ENCODE results near the gene KCNK17.

KCNK17 gene

DNA sequence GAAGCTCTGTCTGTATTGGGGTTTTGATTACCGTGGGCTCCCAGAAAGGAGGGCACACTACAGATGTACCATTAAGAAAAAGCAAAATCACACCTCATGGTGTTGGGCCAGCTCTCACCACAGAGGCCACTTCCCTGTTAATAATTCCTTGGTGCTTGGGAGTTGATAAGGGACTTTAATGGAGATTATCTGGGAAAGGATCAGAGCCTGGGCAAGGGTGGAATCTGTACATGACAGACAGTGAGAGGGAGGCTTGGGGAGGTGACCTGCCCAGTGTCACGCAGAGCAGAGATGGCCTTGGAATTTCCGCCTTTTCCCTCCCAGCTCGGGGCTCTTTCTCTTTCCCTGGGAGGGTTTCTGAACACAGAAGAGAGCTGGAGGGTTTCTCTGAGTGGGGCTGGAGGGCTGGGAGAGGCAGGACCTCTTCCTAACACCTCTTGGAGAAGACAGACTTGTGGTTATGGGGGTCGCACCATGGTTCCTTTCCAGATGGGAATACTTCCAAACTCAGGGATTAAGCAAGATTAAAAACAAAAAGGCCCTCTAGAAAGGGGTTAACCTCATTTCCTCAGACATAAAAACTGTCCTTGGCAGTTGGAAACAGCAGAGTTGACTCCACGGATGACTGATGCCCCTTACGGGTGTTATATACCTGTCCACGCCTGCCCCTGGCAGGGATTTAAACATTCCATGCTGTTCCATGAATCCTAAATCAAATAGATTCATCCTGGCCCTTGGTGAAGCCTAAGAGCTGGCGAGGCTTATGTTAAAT lies 25.1 kb upstream of the KCNK17 start:
- no peak for DNase-seq (ENCODE audit: low read depth, low spot score)
- no peak overlapping the region for H3K4me3 ChIP-seq (ENCODE audit: low read length)

DNA sequence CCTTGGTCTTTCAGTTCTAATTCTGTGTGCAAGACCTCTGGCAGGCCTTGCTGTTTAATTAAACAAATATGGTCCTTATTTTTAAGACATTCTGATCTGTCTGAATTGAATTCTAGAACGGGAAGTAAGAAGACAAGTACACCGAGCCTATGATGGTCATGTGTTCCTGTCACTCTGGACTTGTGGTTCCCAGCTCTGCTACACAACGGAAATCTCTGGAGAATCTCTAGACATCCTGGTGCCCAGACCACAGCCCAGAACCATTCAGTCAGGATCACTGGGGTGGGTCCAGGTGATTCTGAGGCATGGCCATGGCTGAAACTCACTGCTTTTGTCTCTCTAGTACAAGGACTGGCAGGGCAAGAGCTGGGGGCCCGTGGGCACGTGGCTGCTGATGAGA lies 24.2 kb upstream of the KCNK17 start:
- DNase-seq (ENCODE audit: low read depth, low spot score) = no peak
- H3K4me3 ChIP-seq (ENCODE audit: low read length) = no peak overlapping the region

DNA sequence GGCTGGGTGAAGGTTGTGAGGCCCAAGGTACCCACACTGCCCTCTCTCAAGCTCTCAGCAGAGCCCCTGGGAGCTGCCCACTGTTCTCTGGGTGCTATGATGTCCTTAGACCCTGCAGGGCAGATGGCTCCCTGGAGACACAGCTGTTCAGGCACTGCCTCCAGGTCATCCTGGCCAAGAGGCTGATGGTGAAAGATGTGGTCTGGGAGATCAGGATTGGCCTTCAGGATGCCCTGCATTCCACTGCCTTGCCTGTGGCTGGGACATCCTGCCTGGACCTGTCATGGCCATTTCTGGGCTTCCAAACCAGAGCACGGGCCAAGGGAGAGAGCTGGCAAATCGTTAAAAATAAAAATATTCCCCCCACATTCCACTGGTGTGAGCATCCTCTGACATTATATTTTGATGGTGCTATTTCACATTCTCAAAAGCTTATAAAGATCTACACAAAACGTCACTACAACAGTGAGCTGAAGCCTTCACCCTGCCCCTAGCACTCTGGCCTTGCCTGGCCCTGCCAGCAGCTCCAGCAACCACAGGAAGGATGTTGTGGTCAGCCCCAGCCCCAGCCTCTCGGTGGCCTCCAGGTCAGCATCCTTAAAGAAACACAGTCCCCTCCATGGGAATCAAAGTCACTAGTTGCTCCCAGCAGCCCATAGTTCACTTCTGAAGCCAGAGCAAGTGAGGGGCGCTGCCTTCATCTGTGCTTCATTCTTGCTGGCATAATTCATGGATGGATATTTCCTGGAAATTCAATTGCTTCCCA lies 21.7 kb upstream of the KCNK17 start:
- H3K4me3 ChIP-seq (ENCODE audit: low read length) = no peak overlapping the region
- no peak for DNase-seq (ENCODE audit: low read depth, low spot score)

DNA sequence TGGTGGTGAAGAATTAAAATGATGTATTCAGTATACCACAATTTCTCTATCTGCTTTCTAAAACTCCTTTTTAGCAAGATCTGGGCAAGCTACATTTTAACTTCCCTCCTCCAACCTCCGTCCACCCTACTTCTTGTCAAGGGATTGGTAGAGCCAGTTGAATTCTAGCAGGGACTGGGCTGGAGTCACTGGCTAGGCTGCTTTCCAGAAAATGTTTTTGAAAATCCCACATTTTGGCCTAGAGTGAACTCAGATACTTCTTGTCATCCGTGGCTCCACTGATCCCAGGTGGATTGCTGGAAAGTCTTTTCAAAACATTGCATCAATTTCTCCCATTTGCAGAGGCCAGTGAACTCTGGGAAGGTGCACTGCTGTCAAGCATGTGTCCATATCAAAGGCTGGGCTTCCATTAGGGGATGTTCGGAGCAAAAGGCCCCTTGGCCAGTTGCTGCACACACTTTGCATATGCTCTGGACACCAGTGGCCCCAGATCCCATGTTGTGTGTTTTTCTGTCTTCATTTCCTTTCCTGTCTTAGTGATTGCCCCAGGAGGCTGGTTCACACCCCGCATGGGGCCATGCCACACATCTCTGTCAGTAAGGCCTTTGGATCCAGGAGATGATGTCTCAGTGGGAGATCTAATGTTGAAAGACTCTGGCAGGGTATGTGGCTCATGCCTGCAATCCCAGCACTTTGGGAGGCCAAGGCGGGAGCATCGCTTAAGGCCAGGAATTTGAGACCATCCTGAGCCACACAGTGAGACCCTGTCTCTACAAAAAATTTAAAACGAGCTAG lies 19.6 kb upstream of the KCNK17 start:
- no peak overlapping the region for H3K4me3 ChIP-seq (ENCODE audit: low read length)
- DNase-seq (ENCODE audit: low read depth, low spot score) = no peak

DNA sequence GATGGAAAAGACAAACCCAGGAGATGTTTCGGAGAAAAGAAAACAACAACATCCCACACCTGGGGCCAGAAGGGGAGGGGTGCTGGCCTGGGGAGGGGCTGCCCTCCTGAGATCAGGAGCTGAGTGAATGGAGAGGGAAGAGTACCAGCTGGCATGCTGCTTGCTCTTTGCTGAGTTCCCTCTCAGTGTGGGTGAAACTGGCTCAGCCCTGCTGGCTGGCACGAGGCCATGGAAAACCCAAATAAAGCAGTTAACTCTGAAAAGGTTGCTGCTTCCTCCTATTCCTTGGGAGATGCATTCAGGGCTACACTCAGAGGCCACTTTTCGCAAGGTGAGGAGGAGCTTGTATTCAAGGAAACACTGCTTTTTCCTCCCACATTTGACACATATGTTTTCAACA lies 16.3 kb upstream of the KCNK17 start:
- no peak for DNase-seq (ENCODE audit: low read depth, low spot score)

DNA sequence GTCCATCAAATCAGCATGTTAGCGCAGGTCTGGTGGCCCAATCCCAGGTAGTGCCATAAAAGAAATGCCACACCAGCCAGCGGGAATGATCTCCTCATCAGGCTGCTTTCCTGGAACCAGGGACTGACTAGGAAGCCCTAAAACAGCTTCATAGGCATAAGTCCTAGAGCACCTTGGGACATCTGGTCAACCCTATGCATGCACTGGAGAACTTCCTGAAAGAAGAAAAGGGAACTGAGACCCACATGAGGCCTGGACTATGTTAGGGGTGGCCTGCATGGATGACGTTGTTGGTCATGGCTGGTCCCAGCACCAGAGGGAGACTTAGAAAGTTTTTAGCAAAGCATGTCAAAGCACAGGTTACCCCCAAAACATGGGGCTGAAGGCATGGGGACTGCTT lies 15.8 kb upstream of the KCNK17 start:
- no peak for DNase-seq (ENCODE audit: low read depth, low spot score)
- H3K4me3 ChIP-seq (ENCODE audit: low read length) = no peak overlapping the region

More for the DNA sequence above, 16.3 kb upstream of the KCNK17 start:
- H3K4me3 ChIP-seq (ENCODE audit: low read length) = no peak overlapping the region

DNA sequence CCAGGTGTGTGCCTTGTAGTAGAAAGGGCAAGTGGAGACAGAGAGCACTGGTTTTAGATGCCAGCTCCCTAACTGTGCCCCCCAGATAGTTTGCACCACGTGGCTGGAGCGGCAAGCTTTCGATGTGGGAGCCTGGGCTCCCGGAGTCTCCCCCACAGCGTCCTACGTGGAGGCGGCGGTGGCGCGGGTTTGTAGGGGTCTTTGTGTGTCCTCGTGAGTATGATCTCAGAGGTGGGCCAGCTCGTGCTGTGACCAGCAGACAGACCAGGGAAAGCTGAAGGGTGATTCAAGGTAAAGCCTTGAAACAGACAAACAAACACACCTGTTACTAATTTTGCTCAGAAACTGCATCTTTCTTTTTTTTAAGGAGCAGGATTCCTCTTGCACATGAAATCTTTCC lies 13.8 kb upstream of the KCNK17 start:
- no peak overlapping the region for H3K4me3 ChIP-seq (ENCODE audit: low read length)
- no peak for DNase-seq (ENCODE audit: low read depth, low spot score)

DNA sequence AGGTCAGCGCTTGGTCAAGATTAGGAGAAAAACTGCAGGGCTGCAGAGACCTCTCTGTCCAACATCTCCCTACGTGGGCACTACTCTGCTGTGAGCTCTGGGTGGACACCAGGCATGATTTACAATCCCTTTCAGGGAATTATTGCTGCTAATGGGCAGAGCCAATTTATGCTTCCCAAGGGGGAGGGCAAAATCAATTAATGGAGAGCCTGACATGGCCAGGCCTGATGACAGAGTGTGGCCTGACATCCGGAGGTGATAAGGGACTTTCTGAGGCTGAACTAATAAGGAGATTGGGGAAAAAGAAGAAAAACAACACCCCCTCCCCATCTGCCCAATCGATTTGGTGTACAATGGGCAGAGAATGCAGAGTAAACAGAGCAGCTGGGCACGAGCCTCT lies 13.3 kb upstream of the KCNK17 start:
- DNase-seq (ENCODE audit: low read depth, low spot score) = no peak
- H3K4me3 ChIP-seq (ENCODE audit: low read length) = no peak overlapping the region

DNA sequence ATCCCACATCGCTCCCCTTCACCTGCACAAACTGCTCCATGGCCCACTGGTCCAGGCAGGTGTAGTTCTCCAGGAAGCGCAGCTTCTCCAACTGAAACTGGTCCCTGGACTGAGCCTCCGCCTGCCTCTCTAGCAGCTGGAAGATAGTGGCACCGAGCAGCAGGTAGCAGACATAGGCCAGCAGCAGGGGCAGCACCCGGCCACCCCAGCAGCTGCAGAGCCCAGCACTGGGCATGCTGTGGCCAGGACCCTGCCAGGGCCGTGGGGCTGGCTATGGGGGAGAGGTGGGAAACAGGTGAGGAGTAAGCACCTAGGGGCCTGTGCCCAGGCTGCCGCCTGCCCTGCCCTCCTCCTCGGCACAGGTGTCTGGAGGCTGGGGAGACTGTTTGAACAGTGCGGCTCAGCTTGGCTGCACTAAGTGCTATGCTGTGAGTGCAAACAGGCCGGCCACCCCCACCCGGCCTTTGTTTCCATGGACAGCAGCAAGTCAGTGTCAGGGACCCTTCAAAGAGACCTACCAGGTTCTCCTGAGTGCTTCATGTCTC lies 8.2 kb upstream of the KCNK17 start, which contains the start of gene KCNK16:
TSS of gene KCNK16 (minus strand) at position 397 of the 545 bp plus-strand sequence. CDS start at position 235, 162 bp downstream.
- no peak within 1 kb of the TSS for H3K4me3 ChIP-seq (ENCODE audit: low read length)
- no peak for DNase-seq (ENCODE audit: low read depth, low spot score)

DNA sequence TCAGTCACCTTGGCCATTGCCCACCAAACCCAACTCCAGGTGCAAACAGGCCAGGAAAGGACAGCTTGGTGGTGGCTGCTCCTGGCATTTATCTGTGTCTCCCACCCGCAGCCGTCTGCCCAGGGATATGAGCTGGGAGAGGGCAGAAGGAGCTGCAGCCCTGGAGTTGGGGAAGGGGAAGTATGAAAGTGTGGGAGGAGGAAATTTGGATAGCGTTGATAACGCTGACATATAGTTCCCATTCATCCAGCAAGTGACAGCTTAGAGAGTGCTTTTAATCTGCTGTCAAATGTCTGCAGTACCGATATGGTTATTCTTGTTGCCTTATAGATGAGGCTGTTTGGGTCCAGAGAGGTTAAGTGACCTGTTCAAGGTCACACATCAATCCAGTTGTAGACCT lies 7.5 kb upstream of the KCNK17 start:
- DNase-seq (ENCODE audit: low read depth, low spot score) = no peak

DNA sequence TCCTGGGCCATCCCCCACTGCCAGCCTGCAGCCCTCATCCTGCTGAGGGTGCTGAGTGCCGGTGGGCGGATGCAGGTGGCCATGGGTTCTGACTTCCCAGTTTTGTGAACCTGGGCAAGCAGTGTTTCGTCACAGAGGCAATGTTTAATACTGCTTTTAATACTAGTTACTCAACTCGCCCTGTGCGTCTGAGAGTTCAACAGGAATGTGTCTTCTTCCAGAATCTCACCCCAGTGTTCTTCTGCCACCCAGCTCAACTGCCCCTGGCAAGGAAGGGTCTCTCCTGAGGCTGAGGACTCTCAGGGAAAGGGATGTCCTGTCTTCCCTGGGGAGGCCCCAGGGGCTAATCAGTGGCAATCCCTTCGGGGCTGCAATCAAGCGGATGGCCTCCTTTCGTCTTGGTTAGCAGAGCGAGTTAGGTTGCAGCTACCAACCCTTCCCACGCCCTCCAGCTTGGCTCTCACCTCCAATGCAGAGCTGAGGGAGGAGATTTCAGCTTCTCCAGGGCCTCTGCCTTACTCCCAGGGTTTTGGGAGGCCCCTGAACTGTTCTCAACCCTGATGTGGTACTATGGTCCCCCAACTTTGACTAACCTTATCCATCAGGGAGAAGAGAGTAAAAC lies 6.3 kb upstream of the KCNK17 start:
- H3K4me3 ChIP-seq (ENCODE audit: low read length) = no peak overlapping the region
- no peak for DNase-seq (ENCODE audit: low read depth, low spot score)

More for the DNA sequence above, 7.5 kb upstream of the KCNK17 start:
- no peak overlapping the region for H3K4me3 ChIP-seq (ENCODE audit: low read length)

DNA sequence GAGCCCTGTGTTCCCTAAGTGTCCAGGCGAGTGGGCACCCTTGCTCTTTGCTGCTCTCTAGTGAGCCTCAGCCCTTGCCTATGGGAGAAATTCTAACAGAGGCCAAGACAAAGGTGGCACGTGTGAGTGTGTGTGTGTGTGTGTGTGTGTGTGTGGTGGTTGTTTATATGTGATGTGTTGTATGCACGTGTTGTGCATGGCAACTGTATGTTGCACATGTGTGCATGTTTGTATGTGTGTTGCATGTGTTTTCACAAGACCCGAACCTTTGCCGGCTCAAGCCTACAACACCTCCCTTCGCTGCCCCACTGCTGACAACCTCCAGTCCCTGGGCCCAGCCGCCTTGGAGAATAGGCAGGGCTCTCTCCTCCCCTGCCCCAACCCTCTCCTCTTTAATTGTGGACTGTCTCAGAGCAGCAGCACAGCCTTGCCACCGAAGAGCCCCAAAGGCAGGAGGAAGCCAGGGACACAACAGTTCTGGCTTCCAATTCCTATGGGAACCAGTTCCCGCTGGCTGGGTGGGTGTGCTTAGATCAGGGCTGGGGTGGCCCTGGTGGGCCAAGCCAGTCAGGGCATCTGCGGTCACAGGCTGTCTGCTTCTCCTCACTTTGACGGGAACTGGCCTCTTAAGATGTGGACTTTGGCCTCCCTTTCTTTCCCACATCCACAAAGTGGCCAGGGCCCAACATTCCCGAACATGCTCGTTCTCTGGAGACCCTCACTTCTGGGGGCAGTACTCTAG lies 5.6 kb upstream of the KCNK17 start:
- DNase-seq (ENCODE audit: low read depth, low spot score) = no peak
- H3K4me3 ChIP-seq (ENCODE audit: low read length) = no peak overlapping the region

DNA sequence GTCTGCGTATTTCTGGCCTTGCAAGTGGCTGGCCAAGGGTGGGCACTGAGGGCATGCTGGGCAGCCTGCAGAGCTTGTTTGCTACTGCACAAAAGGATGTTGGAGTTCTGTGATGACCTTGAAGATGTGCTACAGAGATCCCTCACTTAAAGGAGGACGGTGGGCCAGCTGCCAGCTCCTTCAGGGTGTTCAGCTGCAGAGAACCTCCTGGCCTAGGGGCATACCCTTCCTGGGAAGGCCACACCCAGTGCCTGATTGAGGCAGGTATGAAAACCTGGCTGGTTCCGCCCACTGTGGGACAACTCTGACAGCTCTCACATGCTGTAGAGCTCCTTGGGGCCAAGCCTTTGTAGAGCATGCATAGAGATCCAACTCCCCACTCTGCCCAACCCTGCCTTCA lies 3.0 kb upstream of the KCNK17 start:
- DNase-seq (ENCODE audit: low read depth, low spot score) = no peak

DNA sequence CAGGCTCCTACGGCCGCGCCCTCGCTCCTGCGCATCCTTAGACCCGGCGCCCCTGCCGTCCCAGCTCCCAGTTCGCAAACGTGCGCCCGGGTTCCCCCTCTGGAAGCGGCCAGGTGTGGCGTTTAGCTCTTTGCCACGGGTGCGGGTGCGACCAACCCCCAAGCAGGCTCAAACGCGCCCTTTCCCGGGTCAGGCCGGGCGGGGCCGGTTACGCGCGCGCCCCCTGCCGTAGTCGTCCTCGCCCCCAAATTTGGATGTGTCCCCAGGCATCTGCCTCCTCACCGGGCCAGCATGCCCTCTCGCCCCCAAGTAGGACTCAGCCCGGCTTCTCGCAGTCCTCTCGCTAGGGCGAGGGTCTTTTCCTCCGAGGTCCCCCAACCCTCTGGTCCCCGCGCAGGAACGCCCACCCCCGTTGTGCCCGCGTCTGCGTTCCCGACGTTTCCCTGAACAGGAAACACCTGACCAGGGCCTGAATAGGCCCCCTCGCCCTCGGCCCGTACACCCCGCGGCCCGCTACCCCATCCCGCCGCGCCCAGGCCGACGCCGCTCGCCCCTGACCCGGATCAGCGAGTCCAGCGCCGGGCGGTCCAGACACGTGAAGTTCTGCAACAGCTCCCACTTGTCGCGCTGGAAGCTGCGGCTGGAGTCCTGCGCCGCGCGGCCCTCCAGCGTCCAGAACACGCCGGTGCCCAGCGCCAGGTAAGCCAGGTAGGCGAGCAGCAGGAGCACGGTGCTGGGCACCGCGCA lies 520 bp downstream of the KCNK17 start:
- H3K4me3 ChIP-seq (ENCODE audit: low read length) = peak overlapping the region; percentile 42
- no peak for DNase-seq (ENCODE audit: low read depth, low spot score)

More for the DNA sequence above, 3.0 kb upstream of the KCNK17 start:
- no peak overlapping the region for H3K4me3 ChIP-seq (ENCODE audit: low read length)

DNA sequence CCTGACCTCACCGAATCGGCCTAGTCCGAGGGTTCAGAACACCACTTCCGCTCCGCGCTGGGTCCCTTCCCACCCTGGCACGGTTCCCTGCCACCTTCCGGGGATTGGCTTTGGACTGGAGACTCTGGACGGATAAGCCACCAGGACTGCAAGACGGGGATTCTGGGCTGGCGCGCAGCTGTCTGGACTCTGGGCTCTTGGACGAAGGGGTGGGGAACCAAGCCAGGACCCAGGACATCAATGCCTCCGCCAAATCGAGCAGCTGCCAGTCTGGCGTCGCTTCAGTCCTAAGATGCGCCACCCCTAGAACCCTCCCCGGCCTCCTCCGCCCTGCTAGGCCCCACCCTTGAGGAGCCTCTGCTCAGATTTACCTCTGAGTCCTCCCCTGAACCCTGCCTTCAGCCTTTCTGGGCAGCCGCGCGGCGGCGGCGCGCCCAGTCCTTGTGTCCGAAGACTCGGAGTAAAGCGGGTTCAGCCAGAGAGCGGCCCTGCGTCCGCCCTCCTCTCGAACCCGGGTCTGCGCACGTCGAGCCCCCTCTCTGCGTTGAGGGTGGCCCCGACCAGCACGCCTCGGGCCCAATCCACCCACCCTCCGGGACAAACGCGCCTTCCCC lies 1.2 kb downstream of the KCNK17 start:
- DNase-seq (ENCODE audit: low read depth, low spot score) = no peak

DNA sequence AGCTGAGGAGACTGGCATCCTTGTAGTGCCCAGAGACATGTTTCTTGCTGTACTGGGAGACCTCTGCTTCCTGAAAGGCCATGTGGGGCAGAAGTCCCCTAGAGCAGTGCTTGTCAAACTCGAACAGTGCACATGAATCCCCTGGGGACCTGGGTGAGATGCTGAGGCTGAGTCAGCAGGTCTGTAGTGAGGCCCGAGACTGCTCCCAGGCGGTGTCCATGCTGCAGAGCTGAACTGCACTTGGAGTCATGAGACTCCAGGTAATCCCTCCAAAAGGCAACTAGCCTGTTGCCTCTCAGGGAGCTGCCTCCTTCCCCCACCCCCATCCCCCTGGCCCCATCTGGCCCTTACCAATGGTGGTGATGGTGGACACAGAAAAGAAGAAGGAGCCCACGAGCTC lies 3.7 kb downstream of the KCNK17 start:
- H3K4me3 ChIP-seq (ENCODE audit: low read length) = no peak overlapping the region

More for the DNA sequence above, 1.2 kb downstream of the KCNK17 start:
- no peak overlapping the region for H3K4me3 ChIP-seq (ENCODE audit: low read length)

DNA sequence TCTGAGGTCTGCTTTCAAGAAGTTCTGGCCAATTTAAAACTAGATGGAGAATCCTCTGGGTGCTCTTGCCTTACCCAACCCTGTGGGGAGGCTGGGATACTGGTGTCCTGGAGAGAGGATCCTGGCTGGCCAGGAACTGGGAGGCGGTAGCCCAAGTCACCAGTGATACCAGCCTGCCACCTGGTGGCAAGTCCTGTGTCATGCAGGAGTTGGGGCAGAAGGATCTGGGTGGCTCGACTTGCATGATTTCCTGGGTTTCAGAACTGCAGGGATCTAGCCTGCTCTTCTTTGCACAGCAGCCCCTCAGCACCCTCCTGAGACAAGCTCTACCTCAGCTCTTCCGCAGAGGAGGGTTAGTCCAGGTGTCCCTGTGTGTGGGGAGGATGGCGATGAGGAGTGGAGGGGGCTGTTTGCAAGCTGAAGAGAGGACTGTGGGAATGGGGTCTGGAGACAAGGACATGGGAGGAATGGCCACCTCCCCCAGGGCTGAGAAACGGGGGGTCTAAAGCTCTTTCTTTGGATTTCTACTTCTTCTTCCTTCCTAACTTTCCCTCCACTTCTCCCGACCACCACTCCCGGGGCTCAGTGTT lies 4.2 kb downstream of the KCNK17 start:
- peak; percentile 48 for DNase-seq (ENCODE audit: low read depth, low spot score)
- H3K4me3 ChIP-seq (ENCODE audit: low read length) = no peak overlapping the region

More for the DNA sequence above, 3.7 kb downstream of the KCNK17 start:
- no peak for DNase-seq (ENCODE audit: low read depth, low spot score)

Measured in Jurkat, Clone E6-1 (cell line).